DMS79 treated with DMSO at 0.1 percent for 48 hours (cell line): ENCODE data around the gene SELENOS.
A peak's percentile ranks its signal among the peaks of the same experiment; 100 is the strongest.

ENCODE experiments used
- DNase-seq: peaks from one replicate; lab custom pipeline; 2025; lab: John Stamatoyannopoulos, UW

SELENOS gene

DNA sequence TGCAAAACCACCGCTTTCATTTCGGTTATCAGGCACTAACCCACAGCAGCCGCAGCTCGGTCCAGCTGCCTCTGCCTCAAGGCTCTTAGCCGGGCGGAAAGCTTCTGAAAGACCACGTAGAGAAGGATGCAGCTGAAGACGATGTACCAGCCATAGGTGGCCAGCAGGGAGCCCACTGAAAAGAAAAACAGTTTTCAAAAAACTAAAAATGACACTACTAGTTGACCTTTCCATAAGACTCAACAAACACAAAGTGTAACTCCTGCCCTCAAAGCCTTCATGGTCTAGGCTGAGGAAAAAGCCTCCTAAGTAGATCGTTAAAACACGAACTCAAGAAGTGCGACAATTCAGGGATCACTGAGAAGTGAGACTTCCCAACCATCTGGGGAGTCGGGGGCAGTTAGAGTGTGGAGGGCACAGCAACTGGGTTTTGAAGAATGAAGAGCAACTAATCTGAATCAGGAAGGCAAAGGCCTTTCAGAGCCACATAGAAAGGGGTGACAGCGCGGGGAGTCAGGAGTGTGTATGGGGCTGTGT lies 716 bp downstream of the SELENOS start:
- DNase-seq, result no peak

GRCh38 chr15:101275018-101275417 lies 2.3 kb downstream of the SELENOS start:
- no peak for DNase-seq

DNA sequence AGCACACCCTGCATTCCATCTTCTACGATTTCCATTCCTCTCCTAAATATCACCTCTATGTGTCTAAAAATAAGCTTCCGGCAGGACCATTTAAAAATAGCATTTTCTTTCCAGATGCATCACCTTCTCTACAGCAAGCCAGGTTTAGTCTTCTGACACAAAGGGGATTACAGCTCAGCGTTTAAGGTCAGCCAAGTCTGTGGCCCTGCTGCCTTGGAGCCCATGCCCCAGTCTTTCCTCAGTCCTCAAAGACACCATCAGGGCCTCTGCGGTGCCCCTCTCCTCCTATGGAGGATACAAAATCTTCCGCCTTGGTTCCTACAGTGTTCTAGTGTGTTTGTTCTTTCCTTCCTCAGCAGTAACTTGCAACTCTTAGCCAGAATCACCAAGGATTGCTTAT lies 3.8 kb downstream of the SELENOS start:
- DNase-seq, result no peak

DNA sequence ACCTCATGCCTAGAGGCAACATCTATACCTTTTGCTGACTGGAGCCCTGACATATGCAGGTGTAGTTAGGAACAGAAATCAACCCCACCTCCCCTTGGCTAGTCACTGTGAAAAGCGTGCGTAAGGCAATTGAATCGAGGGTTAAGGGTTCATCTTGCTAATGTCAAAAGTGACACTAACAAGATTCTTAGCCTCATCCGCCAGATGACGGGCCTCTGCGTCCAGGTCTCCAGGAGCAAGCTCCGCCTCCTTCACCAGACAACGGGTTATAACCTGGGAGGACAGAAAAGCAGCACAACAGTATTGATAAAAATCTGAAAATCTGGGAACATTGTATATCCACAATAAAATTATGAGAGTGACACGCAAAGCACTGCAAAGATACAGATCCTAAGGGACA lies 4.7 kb downstream of the SELENOS start:
- DNase-seq, result no peak

DNA sequence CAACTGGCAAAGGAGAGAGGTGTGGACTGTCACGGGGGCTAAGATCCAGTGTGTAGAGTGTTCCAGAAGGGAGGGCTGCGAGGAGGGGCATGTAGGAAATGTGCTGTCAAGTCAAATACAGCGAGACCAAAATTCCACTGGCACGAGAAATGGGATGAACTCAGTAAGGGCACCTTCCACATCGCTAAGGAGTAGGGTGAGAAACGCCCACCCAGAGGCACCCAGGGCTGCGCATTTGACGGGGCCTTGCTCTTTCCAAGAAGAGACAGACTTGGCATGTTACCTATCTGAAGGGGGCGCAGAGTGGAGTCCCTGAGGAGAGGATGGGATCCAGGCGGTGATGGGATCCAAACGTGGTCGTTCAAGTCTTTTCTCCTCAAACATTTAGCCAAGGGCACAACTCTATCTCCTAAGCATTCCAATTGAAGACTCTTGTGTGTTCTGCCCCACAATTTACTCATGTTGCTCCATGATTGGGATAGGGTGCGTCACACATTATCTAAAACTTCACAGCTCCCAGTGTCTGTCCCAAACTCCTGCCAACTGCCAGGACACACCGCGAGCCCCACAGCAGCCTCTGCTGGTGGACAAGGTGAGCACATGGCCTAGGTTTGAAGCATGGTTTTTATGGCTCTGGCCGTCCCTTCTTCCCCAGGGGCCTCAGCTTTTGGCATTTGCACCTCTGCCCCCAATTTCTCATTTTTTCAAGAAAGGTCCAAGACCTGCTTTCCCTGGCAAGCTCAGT lies 7.6 kb downstream of the SELENOS start:
- no peak for DNase-seq

DNA sequence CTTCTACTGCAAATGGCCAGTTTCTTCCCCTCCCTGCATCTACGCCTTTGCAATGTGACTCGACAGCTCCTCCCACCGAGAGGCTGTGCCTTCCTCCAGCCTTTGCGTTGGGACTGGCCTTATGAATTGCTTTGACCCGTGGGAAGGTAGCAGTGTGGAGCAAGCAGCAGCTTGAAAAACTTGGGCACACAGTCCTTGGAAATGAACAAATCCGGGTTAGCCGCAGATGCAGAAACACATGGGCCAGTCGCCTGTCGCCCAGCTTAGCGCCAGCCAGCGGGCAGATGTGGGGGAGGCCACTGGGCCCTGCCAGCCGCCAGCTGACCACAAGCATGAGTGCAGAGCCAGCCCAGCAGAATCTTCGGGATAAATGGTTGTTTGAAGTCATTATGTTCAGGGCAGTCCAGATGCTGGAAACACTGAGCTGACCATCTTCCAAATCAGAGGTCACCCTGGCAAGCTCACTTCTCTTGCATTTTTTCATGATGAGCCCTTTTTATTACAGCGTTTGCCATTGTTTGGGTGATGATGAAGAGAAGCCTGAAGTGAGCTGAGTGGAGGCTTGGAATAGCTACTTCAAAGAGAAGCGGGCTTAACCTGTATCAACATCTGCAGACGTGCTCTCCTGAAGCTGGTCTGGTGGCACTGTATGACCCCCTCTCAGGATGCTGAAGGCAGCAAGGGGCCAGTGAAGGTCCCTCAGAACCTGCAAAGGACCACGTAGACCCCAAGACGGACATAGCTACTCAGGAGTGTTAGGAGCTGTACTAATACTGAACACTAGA lies 9.8 kb downstream of the SELENOS start:
- DNase-seq, result no peak

- no peak for DNase-seq
Observed at GRCh38 chr15:101266787-101267186, 10.5 kb downstream of the SELENOS start.

- no peak for DNase-seq
Observed at GRCh38 chr15:101266034-101266433, 11.3 kb downstream of the SELENOS start.

DNA sequence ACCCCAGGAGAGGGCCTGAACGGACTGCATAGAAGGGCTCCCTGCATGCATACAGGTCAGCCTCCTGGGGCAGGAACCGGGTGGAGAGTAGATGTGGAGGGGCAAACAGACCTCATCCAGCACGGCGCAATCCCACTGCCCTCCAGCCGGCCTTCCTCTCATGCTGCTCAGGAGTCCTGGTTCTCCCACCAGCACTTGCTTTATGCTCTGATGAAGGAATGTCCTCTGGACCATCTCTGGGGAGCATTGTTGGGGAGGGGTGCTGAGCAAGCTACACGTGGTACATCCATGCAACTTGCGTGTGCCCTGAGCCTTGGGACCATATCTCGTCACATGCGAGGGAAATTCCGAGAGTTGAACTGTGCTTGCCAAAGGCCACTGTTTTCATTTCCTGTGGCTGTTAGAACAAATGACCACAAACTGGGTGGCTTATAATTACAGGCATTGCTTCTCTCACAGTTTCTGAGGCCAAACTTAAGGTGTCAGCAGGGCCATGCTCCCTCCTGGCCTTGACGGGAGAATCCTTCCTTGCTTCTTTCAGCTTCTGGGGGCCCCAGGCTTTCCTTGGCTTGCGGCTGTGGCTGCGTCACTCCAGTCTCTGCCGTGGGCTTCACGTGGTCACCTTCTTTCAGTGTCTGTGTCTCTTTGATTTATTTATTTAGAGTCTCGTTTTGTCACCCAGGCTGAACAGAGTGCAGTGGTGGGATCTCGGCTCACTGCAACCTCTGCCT lies 12.2 kb downstream of the SELENOS start:
- DNase-seq, result no peak

GRCh38 chr15:101264011-101264410 lies 13.3 kb downstream of the SELENOS start:
- no peak for DNase-seq

DNA sequence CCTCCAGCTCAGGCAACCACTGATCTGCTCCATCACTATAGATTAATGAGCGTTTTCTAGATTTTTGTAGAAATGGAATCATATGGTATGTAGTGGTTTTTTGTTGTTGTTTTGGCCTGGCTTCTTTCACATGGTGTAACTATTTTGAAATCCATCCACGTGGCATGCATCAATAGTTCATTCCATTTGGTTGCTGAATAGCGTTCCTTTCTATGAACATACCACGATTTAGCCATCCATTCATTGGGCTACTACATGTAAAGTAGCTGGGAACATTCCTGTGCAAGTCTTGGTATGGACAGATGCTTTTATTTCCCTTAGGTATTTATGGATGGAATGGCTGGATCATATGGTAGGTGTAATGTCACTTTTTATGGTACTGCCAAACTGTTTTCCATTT lies 14.7 kb downstream of the SELENOS start:
- no peak for DNase-seq

DNA sequence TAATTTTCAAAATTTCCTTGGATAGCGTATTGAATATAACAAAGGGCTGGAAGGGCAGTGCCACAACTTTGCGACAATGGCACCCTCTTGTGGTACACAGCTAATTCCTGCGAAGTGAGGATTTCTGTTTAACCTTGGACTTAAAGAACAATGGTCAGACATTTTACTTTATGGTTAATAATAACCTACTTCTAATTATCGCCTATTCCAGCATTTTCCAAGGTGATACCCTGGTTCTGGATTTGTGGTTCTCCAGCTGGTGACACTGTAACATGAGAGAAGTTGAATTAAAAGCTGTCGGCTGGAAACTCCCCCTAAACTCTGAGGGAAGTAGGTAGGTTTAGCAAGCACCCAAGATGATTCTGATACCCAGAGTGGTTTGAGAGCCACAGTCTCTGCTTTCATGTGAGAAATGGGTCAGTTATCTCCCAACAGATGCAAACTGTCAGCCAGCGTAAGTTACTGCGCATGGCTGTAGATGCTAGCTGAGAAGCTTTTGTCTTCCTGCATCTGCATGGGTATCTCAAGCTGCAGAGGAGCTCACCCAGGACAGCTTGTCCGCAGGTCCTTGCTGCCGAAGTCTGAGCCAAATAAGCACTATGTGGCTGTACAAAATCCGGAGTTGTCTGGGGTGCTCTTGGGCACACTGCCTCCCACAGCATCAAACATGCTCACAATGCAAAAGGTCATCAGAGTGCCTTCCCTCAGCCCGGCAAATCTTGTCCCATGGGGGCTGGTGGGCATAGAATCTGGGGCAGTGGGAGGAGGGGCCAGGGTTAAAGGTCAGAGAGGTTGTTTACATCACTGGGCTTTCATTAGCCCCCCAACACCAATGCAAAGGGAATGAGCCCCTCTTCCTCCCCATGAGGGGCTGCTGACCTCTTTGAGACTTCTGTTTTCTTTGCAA lies 18.8 kb downstream of the SELENOS start:
- peak; percentile 30 for DNase-seq

- DNase-seq, result no peak
Observed at GRCh38 chr15:101256757-101257156, 20.5 kb downstream of the SELENOS start.

- peak; percentile 21 for DNase-seq
Observed at GRCh38 chr15:101255615-101256241, 21.6 kb downstream of the SELENOS start.

GRCh38 chr15:101255051-101255395 lies 22.3 kb downstream of the SELENOS start:
- no peak for DNase-seq

DNA sequence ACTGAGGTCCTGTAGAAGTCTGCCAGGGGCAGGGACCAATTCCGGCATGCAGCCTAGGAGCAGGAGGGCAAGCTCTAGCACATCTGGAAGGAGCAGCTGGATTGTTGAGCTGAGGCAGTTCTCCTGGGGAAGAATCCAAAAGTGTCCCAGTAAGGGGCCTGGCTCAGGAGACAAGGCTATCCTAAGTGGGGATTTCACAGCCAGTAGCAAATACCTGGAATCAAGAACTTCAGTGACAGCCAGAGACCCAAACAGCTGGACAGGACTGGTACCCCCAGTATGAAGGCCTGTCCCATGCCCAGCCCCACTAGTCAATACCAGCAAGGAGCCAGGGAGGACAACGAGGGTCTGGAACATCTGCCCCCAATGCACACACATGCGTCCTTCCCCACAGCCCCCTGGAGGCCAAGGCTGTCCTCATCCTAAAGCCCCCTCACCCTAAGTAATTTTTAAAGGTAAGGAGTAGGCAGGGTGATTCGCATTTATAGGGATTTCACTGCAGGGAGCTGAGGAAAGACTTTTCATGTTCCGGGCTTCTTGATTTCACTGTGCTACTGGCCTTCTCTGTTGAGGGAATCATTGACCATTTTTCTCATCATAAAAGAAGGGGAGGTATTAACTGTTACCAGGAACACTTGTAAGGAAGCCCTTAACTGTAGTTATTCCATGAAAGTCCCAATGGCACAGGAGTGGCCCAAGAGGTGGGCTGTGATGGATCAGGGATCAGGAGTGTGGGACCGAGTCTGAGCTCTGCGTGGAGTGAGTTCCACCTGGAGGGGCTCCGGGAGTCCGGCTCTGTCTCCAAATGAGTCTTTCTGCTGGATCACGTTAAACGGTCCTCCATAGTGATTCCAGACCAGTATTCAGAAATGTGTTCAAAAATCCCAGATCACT lies 22.9 kb downstream of the SELENOS start:
- no peak for DNase-seq

- no peak for DNase-seq
Observed at GRCh38 chr15:101252836-101253235, 24.4 kb downstream of the SELENOS start.

GRCh38 chr15:101251830-101252820 lies 25.2 kb downstream of the SELENOS start, which contains the start of gene CHSY1:
CHSY1 (minus strand) TSS chr15:101252048; CDS start chr15:101251456, 592 bp downstream.
- DNase-seq, result peak; percentile 53
